ENCODE measurements around the gene MACROD1.

GRCh38 chr11:64065141-64065465, 100.8 kb downstream of the MACROD1 start:
- TF ChIP-seq ZKSCAN1 (IDR thresholded peaks at IDR 0.05; ENCODE audit: low read length) (no peak), NR2F6 (IDR thresholded peaks at IDR 0.05) (no peak), NR2F6 (CRISPR knock-in tag; IDR thresholded peaks at IDR 0.05) (no peak), MYC (CRISPR knock-in tag; IDR thresholded peaks at IDR 0.05; ENCODE audit: borderline replicate concordance) (no peak)

All from HepG2 (cell line).